DMS153 (cell line): ENCODE results near the gene KAT7.
"Not testable (repeated sequence)": the region's sequence is repeated elsewhere in the genome, so short reads cannot be mapped to it uniquely, and the experiment has no call there.

ENCODE experiments used
- DNase-seq: peaks from one replicate; lab custom pipeline; 2025; lab: John Stamatoyannopoulos, UW

The KAT7 gene

DNA sequence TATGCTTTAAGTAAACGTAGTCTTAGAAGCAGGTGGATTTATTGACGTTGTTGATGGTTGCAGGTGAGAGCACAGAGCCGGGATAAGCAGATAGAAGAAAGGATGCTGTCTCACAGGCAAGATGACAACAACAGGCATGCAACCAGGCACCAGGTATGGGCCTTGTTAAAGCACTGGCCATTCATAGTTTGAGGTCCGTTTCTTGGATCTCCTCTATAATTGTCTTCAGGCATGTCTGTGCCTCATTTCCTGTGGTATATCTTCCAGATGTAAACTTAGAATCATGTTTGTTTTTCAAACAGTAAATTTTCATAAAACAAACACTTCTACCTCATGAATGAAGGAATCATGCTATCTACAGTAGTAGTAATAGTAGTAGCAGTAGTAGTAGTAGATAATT is 20.6 kb downstream of the KAT7 start:
- no peak for DNase-seq

DNA sequence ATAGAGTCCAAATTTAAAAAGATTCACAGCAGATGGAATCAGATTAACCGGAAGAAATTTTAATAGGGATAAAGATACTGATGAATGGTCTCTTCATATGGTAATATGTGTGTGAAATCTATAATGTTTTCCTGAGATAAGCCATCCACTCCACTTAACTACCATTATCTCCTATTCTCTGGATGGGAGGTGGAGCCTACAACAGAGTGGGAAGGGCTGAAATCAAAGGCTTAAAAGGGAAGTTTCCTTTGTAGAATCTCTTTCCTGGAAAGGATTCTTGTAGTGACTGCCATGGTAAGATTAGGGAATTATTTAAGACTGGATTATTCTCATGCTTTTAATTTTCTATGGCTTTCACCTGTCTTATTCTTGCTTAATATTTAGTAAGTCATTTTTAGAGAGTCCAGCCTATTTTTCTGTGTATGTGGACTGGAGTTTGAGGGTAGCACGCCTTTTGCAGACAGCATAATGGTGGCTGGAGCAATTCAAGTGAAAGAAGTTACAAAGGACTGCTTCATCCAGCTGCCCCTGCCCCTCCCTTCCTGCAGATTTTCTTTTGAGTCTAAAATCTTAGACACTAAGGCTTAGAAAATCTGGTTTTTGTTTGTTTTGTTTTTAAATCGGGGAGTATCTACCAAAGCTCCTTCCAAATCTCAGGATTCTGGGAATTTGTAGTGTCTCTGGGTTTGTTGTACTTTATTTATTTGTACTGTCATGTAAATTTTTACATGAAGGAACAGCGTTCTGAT is 26.5 kb downstream of the KAT7 start:
- no peak for DNase-seq

DNA sequence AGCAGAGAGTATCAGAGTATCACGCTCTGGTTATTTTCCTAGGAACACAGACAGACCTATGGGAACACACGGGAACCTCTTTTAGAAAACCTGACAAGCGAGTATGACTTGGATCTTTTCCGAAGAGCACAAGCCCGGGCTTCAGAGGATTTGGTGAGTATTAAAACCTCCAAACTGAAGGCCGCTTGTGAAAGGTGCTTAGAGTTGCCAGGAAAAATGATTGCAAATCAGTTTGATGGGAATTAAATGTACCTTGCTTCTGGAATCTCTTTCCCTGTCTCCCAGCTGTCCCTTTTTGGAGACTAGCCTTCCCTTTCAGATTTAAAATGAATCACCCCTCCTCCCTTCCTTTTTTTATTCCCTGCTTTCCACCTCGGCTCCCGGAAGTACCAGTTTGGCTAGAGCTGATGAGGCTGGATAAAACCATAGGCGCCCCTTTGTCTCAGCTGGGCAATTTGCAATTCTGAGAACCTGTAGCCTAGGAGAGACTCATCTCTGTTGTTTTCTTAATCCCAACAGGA is 27.3 kb downstream of the KAT7 start:
- no peak for DNase-seq

DNA sequence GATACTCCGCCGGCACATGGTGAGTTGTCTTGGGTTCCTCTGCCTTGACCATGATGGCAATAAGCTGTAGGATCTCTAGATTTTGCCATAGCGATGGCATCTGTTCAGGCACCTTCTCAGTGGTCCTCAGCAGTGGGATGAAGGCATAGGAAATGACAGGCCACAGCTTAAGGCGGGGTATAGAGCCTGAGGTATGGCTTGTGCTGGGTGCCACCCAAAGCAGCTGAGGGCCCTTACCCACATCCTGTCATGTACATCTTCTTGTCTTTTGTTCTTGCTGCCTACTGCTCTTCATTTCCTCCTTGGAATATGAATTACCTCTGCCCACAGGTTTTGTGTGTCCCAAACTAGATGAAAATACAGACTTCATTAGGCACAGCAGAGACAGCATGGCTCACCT is 29.5 kb downstream of the KAT7 start:
- no peak for DNase-seq

DNA sequence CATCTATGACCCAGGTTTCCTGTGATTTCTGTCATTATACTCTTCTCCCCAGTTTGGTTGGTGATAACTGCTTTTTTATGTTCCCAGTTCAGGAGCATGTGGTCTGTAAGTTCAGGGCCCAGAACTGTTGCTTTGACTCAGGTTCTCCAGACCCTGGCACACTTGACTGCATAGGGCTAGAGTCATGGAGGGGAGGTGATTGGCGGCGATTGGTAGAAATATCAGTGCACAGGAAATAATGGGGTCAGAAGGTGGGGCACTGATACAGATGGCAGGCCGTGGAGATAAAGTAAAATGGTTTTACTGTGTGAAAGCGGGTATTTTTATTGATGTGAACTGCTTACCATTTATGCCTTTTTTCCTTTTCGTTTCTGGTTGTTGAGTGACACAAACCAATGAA is 30.7 kb downstream of the KAT7 start:
- no peak for DNase-seq

DNA sequence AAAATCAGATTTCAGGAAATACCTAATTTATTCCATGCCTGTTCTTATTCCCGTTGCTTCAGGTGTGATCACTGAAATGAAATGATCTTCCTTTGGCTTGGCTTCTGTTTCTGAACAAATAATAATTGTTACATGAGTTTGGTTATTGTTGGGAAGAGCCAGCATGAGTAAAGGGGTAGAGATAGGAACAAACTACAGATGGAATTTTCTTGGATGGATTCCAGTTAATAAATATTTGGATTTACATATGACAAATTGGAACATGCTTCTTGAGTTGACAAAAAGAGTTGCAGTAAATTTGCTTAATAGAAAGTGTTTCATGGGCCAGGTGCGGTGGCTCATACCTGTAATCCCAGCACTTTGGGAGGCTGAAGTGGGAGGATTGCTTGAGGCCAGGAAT is 31.2 kb downstream of the KAT7 start:
- no peak for DNase-seq

DNA sequence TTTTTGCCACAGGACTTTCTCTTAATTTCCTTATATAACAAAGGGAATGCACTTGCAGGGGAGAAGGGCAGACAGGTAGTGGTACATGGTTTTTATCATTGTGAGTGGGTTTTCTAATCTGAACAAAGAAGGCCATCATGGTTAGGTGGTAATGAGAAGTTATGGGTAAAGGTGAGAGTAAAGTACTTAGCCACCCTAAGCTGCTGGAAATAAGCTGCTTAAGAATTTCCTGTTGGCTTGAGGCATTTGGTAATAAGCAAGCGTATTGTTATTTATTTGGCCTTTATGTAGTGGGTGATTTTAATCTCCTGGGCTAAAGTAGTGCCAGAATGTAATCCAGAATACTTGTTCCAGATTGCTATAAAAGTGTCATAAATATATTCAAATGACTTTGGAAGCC is 32.3 kb downstream of the KAT7 start:
- no peak for DNase-seq

DNA sequence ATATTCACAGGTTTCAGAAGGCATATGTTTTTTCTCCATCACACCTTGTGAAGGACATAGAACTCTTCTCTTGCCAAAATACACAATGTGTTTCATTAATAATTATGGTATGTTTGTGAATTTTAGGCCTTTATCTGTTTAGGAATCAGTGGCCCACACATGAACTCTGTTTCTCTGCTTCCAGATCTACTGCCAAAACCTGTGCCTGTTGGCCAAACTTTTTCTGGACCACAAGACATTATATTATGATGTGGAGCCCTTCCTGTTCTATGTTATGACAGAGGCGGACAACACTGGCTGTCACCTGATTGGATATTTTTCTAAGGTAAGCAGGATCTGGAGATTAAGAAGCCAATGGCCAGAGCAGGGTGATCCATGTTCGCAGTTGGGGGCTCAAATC is 33.0 kb downstream of the KAT7 start:
- DNase-seq, result no peak

DNA sequence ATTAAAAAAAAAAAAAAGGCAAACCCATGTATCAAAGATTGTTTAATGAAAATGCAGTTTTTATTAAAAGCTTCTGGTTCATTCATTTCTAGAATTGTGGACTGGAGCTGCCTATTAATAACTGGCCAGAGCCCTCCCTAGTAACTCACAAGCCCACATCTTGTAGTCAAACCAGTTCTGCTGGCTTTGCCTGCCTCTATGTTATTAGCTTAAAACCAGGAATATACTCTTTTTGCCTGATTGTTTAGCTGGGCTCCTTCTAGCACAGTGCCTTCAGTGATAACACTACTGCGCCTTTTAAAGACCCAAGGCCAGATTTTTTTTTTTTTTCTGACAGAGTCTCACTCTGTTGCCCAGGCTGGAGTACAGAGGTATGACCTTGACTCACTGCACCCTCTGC is 33.4 kb downstream of the KAT7 start:
- DNase-seq, result no peak

DNA sequence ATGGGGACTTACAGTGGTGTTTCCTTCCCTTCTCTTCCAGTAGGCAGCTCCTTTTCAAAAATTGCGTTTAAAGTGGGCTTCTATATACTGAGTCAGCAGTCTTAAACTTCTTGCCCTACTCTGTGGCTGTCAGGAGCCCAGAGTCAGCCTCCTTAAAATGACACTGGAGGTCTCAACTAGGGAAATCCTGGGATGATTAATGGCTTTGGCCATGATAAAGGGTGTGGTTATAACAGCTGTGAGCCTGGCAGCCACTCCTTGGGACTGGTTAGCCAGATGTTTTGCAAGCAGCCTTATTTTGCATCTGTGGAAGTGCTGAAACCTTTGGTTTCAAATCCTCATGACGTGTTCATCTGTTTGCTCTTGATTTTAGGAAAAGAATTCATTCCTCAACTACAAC is 34.3 kb downstream of the KAT7 start:
- no peak for DNase-seq

DNA sequence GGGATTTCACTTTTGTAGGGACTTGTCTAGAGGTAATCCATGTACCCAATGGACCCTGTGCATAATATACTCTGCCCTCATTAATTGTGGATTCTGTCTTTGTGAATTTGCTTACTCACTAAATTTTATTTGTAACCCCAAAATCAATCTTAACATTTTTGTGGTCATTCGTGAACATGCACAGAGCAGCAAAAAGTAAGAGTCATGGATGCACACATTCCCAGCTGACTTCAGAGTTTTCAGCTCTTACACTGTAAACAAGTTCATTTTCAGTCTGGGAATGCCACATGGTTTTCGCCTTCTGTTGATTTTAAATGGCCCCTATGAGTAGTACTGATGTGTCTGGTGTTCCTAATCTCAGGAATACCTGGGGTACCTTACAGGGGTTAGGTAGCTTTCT is 35.1 kb downstream of the KAT7 start:
- no peak for DNase-seq

DNA sequence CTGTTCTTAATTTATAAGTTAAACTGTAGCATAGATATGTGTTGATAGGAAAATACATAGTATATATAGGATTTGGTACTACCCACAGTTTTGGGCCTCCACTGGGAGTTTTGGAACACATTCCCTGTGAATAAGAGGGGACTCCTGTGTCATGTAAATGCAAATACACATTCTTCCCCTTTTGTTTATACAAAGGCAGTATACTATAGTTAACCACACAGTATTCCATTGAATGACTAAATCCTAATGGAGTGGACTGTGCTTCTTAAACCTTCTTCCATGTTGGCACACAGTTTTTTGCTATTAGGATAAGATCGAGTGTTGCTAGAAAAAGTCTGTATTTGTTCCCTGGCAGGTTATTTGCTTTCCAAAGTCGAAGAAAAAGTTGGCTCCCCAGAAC is 37.2 kb downstream of the KAT7 start:
- no peak for DNase-seq

DNA sequence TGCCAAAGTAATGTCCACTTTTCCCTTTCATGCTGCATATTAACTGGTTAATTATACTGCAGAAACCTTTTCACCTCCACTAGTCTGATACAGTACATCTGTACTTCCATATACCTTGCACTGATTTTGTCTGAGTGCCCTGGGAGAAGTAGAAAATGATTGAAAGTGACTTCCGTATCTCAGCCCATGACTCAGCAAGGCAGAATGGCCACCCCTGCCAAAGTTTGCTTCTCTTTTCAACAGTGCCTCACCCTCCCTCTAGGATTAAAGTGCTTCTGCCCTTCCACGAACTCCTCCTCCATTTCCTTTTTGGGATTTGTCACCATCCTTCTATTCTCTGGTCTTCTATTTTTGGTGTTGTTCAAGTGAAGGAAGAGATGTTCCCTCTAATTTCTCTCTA is 39.8 kb downstream of the KAT7 start:
- DNase-seq, result not testable (repeated sequence)

DNA sequence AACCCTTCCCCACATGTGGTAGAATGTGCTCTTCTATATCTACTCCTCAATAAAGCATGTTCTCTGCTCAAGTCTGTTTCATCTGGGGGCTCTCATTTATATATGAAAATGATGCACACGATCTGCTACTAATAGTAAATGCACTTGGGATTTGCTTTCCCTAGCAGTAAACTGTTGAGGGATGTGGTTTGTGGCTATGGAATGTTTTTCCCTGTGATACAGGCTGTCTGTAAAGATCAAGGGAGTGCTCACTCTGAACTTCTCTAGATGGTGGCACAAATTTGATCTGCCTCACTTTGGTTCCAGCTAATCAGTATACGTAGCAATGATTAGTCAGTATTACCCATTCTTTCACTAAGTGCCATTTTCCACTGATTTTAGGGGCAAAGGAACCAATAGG is 40.5 kb downstream of the KAT7 start:
- DNase-seq, result no peak

DNA sequence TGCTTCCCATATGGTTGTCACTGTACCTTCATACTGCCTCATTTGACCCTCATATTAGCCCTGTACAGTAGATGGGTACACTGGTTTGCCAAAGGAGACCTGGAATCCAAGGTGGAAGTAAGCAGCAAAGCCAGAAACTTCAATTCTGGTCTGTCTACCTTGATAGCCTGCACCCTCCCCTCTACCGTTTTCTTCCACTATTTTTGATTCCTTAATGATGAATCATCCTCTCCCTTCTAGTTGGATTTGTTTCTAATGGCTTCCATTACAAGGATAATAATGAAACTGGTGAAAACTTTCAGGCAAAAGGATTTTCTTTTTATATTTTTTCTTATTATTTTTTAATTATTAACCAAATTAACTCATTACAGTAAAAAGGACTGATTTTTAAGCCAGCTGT is 42.1 kb downstream of the KAT7 start:
- no peak for DNase-seq

DNA sequence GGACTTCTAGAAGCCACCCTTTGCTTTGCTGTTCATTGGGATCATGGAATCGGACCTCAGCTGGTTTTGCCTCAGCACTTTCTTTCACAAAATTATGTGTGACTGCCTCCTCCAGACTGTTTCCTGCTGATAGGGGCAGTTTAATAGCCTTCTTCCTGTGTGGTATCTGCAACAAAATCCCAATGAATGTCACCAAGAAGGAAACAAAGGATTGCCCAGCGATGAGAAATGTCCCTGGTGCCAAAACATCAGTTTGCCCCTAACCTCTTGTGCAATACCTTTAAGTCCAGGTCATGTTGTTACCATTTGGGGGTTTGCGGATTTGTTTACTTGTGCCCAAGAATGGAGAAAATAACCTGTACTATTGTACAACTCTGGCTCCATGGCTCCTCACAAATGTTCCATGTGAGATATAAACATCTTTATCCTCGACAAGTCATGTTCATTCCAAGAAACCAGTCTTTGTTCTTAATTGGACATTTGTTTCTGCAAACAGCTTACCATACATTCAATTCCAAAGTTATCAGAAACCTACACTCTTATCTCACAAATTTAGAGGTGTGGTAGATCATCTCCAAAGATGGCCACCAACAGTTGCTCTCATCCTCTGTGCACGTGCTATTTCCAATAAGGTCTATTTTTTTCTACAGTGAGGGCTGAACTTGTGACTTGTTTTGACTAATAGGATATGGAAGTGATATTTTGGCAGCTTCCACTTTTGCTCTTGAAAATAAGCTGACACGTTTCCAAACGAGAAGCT is 44.5 kb downstream of the KAT7 start:
- no peak for DNase-seq

DNA sequence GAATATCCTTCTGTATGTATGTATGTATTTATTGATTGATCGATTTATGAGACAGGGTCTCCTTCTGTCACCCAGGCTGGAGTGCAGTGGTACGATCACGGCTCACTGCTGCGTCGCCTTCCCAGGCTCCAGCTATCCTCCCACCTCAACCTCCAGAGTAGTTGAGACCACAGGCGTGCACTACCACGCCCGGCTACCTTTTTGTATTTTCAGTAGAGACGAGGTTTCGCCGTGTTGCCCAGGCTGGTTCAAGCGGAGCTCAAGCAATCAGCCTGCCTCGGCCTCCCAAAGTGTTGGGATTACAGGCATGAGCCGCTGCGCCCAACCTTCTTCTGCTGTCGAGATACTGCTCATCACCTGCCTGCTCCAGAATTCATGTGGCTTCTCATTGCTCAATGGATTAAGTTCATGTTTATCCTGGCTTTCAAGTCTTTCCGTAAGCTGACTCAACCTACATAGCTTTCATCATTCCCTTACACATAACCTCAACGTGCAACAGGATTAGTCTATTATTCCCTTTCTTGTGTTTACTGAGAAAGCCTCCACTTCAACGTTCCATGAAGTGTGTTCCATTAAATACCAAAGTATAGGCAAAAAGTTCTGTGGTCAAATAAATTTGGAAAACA is 45.8 kb downstream of the KAT7 start:
- DNase-seq, result no peak

DNA sequence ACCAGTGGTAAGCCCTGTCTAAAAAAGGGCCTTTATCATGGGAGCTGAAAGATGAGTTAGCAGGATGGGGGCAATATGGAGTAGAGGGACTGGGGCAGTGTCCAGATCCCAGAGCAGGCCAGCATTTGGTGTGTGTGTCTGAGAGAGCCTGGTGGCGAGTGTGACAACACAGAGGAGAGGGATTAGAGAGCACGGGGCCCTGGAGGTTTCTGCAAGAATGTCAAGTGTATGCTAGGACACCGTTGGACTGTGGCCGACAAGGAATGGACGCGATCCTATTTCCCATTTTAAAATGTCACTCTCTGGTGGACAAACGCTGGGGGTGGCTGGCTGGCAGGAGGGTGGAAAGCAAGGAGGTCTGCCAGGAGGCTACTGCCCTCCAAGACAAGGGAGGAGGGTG is 47.0 kb downstream of the KAT7 start:
- no peak for DNase-seq

DNA sequence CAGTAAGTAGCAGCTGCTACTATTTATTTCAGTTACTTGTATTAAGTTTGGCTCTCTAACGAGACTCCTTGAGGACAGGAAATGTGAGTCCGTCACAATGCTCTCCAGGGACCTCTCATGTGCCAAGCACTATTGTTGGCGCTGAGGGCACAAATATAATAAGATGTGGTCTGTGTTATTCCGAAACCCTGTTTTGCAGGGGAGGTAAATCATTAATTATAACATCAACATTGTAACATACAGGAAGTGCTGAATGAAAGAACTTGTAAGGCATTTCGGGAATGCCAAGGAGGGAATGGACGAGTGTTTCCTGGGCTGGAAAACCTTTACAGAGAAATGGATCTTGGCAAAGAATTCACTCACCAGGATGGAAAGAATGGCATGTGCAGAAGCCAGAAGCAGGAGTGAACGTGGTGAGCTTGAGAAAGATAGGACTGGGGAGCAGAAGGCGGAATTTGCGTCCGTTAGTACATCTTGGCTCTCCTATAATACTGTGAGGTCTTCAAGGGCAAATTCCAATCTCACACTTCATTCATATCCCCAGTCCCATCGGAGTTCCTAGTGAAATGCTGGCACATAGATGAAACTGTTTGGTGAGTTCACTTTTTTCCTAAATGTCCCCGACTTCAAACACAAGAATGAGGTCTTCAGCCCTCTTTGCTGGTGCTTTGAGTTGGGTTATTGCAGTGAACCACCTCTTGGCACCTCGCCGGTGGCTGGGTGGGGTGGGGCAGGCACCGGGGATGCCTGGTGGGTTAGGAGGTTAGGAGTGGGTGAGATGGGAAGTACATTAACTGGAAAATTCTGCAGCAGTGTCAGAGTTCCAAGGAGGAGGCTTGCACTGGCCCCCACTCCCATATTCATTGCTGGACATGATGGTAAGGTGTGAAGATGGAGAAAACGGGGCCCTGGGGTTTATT is 47.9 kb downstream of the KAT7 start:
- peak; percentile 4 for DNase-seq

DNA sequence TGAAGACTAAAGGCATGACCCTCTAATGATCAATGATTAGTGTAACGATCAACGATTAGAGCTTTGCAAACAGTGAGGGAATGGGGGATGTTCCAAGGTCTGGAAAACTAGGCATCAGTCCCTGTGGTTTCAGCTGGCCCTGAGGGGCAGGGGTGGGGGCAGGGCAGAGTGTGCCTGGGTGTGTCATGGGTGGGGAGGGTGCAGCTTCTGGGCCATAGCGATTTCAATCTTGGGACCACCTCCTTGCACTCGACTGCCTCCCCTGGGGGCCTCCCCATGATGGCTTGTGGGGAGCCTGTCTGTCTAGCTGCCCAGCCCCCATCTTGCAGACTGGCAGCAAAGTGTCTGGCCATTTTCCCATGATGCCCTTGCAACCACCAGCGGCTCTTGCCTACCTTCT is 51.0 kb downstream of the KAT7 start:
- DNase-seq, result no peak

DNA sequence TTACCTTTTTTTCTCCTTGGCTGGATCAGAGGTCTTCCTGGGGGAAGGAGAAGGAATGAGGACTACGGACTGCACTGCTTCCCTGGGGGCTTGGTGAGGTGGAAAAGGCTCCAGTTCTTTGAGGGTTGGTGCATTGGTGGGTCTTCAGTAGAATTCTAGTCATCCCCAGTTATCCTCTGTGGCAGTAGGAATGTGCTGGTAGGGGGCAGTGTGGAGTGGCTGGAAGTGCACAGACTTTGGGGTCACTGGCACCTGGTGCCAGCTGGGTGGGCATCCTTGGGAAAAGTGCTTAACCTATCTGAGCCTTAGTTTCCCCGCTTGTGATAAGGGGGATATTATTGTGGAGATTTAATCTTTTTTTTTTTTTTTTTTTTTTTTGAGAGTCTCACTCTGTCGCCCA is 53.1 kb downstream of the KAT7 start:
- no peak for DNase-seq

DNA sequence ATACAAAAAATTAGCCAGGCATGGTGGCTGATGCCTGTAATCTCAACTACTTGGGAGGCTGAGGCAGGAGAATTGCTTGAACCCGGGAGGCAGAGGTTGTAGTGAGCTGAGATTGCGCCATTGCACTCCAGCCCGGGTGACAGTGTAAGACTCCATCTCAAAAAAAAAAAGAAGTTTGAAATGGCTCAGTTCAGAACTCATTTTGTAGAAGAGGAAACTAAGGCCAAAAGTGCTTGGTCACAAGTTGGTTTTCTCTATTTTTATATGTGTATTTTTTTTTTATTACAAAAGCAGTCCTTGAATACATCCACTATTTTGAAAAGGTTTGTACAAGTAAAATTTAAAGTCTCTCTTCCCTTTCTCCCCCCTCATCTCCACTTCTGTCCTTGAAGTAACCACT is 53.9 kb downstream of the KAT7 start:
- DNase-seq, result no peak
